Immature natural killer cell (primary cell): ENCODE results near the gene IL7R. TPM values are rescaled to one million over a fixed set of nuclear protein-coding genes. Genes with fewer than 3 reads are reported as not detected.
"Not testable (repeated sequence)": the region's sequence is repeated elsewhere in the genome, so short reads cannot be mapped to it uniquely, and the experiment has no call there.

Experiments used
- DNase-seq, 3 donors: peaks; one replicate each; pipeline ENCODE4 v3.0.0; 2022; ENCODE audit warnings: mixed read lengths in 1 of 3
- H3K27ac Mint-ChIP-seq, 6 donors: one replicate each; pipeline ENCODE4 v1.8.0; 2020; ENCODE audit warnings: mixed read lengths in 6 of 6, mild to moderate bottlenecking in 5 of 6, inconsistent platforms in 4 of 6, moderate library complexity in 3 of 6
- H3K27me3 Mint-ChIP-seq, 3 donors: one replicate each; pipeline ENCODE4 v1.8.0; 2020 to 2021; ENCODE audit warnings: low read depth in 3 of 3, mild to moderate bottlenecking in 3 of 3, mixed read lengths in 3 of 3, moderate library complexity in 3 of 3, inconsistent platforms in 1 of 3
- H3K36me3 Mint-ChIP-seq, 3 donors: one replicate each; pipeline ENCODE4 v1.8.0; 2020; ENCODE audit warnings: mixed read lengths in 3 of 3, inconsistent platforms in 2 of 3, mild to moderate bottlenecking in 2 of 3
- H3K4me1 Mint-ChIP-seq, 2 donors: one replicate each; pipeline ENCODE4 v1.8.0; 2020; ENCODE audit warnings: inconsistent platforms in 2 of 2, mild to moderate bottlenecking in 2 of 2, mixed read lengths in 2 of 2, moderate library complexity in 1 of 2
- H3K4me3 Mint-ChIP-seq, 5 donors: one replicate each; pipeline ENCODE4 v1.8.0; 2020; ENCODE audit warnings: mild to moderate bottlenecking in 5 of 5, mixed read lengths in 5 of 5, inconsistent platforms in 3 of 5, moderate library complexity in 3 of 5
- H3K9me3 Mint-ChIP-seq, 6 donors: one replicate each; pipeline ENCODE4 v1.8.0; 2020; ENCODE audit warnings: mild to moderate bottlenecking in 6 of 6, mixed read lengths in 6 of 6, inconsistent platforms in 4 of 6, moderate library complexity in 3 of 6
- polyA plus RNA-seq, 3 donors: library from polyadenylated mRNA; unstranded; fragments of 300-500 nt; fragmentation: Illumina TruSeq; gene quantifications; one replicate each; pipeline ENCODE4 v1.2.3, GENCODE V29; 2021

Gene IL7R
- polyA plus RNA-seq, 3 donors from 2014 or later = 36.8 to 70.9 (median 65.6) TPM

DNA sequence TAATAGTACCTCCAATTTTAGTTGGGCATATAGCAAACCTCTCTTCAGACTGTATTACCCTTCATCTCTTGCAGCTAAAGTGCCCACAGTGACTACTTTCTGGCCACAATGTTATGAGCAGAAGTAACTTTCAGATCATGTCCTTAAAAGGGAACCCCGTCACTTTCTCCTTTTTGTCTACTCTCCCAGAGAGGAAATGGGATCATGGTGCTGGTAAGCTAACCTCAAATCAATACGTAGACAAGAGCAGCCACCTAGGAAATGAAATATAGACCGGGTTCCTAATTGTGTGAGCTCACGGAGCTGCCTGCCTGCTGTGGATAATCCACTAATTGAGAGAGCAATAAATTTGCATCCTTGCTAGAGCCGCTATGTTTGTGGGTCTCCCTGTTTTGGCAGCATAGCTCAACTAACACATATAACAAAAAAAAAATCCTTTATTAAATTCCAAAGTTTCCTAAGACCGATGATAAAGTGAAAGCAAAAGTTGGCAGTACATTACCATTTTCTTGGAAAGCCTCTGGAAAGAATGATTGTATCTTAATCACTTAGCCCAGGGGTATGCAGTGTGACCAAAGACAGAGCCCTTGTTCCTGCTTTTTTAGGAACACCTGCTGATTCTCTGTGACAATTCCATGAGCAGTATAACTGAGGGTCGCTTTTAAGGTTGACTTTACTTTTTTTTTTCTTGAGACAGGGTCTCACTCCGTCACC, 5.6 kb upstream of the IL7R start:
- peaks cover 0 to 7% (median 5%) of the 10 kb centered on the region in 3 donors for H3K36me3 Mint-ChIP-seq
- no peak for DNase-seq
- H3K9me3 Mint-ChIP-seq = peaks cover 2 to 9% (median 6%) of the 10 kb centered on the region in 6 donors
- H3K27ac Mint-ChIP-seq = no peak overlapping the region
- no peak overlapping the region for H3K4me3 Mint-ChIP-seq
- H3K4me1 Mint-ChIP-seq = peaks cover 19 to 33% of the 10 kb centered on the region in 2 donors
- H3K27me3 Mint-ChIP-seq = peaks cover 0 to 5% (median 0%) of the 10 kb centered on the region in 3 donors

DNA sequence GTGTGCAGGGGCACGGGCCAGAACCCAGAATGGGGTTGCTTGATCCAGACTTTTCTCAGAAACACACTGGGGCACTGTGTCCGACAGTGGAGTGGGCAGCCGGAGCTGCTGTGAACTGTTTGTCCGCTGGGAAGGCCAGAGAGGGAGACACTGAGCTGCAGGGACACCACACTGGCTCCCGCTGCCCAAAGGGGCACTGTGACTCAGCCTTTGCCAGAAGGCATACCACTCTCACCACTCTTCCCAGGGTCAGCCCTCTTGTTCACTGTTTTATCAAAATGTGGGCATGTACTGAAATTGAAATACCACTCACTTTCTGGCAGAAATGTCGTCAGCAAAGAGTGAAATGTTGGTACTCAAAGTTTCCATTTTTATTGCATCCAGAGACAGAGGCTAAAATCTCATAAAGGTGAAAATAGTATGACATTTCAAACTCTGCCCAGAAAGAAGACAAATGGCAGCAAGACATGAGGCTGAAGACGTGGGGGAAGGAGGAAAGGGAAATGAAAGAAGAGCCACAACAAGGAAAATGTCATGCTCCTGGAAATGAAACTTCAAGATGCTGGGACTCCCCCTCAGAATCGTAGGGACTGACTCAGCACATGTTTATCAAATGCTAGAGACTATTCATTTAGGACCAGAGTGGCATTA, 4.5 kb upstream of the IL7R start:
- DNase-seq = no peak
- Mint-ChIP-seq H3K9me3 (peaks cover 0 to 2% (median 0%) of the 10 kb centered on the region in 6 donors), H3K36me3 (no peaks in the 10 kb centered on the region), H3K27me3 (peaks cover 0 to 4% (median 0%) of the 10 kb centered on the region in 3 donors), H3K27ac (peak overlapping the region in 5 of 6 donors; percentile 1 to 94 (median 58)), H3K4me1 (peaks cover 29 to 44% of the 10 kb centered on the region in 2 donors), H3K4me3 (peak overlapping the region in 1 of 5 donors; percentile 28)

DNA sequence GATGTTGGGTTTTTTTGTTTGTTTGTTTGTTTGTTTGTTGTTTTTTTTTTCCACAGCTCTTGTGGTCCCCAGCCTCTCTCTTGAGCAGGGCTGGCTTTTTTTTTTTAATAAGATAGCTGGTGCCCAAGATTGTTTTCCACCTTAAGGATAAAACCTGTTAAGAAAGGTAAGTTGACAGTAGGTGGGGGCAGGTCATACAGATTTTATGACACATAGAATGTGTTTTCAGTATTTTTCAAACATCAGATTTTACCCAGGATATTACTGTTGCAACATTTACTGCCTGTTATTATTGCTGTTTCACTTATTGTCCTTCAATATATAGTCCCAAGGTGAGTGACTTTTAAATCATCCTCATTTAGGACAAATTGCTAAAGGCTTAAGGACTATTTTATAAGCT, 3.9 kb upstream of the IL7R start:
- H3K27ac Mint-ChIP-seq = peak overlapping the region in 3 of 6 donors; percentile 67 to 94 (median 91)
- H3K9me3 Mint-ChIP-seq = peaks cover 0 to 2% (median 0%) of the 10 kb centered on the region in 6 donors
- no peaks in the 10 kb centered on the region for H3K36me3 Mint-ChIP-seq
- no peak for DNase-seq
- H3K27me3 Mint-ChIP-seq = peaks cover 0 to 3% (median 0%) of the 10 kb centered on the region in 3 donors
- H3K4me3 Mint-ChIP-seq = peak overlapping the region in 1 of 5 donors; percentile 28
- peaks cover 29 to 49% of the 10 kb centered on the region in 2 donors for H3K4me1 Mint-ChIP-seq

DNA sequence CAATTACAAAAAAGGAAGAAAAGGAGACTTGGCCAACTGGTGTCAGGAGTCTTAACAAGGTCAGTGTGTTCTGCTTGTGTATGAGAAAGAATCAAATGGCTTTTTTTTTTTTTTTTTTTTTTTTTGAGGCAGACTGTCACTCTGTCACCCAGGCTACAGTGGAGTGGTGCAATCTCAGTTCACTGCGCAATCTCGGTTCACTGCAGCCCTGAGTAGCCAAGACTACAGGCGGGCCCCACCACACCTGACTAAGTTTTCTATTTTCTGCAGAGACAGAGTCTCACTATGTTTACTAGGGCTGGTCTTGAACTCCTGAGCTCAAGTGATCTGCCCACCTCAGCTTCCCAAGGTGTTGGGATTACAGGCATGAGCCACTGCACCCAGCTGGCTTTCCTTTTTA, 3.1 kb upstream of the IL7R start:
- Mint-ChIP-seq H3K36me3 (no peaks in the 10 kb centered on the region), H3K4me1 (peaks cover 29 to 50% of the 10 kb centered on the region in 2 donors), H3K27me3 (peaks cover 0 to 3% (median 0%) of the 10 kb centered on the region in 3 donors), H3K4me3 (peak overlapping the region in 4 of 5 donors; percentile 54 to 64 (median 58)), H3K27ac (peak overlapping the region; percentile 78 to 94 (median 86)), H3K9me3 (peaks cover 0 to 2% (median 0%) of the 10 kb centered on the region in 6 donors)
- peak; percentile 14 to 34 (median 30) for DNase-seq

DNA sequence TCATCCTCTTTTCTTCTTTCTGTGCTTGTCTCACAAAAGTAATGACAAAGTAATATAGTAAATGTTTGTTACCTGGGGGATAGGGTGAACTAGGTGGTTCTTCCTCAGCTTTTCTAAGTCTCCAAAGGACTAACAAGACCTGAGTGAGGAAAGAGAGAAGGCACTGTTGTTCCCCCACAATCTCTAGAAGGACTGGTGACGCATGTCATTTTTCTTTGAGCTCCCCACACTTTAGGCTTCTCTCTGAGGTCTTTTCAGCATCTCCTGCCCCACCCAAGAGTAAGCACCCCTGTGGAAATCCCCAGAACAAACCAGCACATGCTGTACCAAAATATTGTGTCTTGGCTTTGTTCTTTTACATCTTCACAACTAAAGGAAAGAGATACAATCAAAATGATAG, 2.4 kb upstream of the IL7R start:
- peak overlapping the region; percentile 70 to 94 (median 86) for H3K27ac Mint-ChIP-seq
- H3K27me3 Mint-ChIP-seq = peaks cover 0 to 3% (median 0%) of the 10 kb centered on the region in 3 donors
- peak overlapping the region; percentile 12 to 63 (median 46) for H3K4me3 Mint-ChIP-seq
- H3K4me1 Mint-ChIP-seq = peaks cover 29 to 50% of the 10 kb centered on the region in 2 donors
- peak; percentile 57 to 66 (median 65) for DNase-seq
- peaks cover 0 to under 1% (median 0%) of the 10 kb centered on the region in 6 donors for H3K9me3 Mint-ChIP-seq
- H3K36me3 Mint-ChIP-seq = no peaks in the 10 kb centered on the region

DNA sequence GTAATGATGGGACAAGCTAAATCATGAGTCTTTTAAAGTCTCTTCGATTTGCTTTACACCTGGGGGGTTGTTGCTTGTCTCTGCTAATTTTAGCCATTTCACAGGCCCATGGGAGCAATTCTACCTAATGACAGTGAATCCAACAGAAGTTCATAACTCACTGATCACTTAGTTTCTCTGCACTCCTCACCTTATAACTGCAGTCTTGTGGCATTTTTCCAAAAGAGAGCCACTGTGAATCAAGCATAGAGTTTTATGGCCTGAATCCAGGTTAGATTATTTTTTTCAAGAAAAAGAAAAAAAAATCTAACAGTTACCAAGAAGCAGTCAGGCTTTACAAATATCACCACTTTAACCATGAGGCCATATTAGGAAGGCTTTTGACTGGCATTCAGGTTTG, 1.5 kb upstream of the IL7R start:
- H3K27me3 Mint-ChIP-seq = peaks cover 0 to 3% (median 0%) of the 10 kb centered on the region in 3 donors
- peak overlapping the region in 5 of 6 donors; percentile 70 to 94 (median 91) for H3K27ac Mint-ChIP-seq
- H3K9me3 Mint-ChIP-seq = no peaks in the 10 kb centered on the region
- H3K4me3 Mint-ChIP-seq = peak overlapping the region in 1 of 5 donors; percentile 4
- H3K4me1 Mint-ChIP-seq = peaks cover 29 to 50% of the 10 kb centered on the region in 2 donors
- DNase-seq = no peak
- H3K36me3 Mint-ChIP-seq = no peaks in the 10 kb centered on the region

DNA sequence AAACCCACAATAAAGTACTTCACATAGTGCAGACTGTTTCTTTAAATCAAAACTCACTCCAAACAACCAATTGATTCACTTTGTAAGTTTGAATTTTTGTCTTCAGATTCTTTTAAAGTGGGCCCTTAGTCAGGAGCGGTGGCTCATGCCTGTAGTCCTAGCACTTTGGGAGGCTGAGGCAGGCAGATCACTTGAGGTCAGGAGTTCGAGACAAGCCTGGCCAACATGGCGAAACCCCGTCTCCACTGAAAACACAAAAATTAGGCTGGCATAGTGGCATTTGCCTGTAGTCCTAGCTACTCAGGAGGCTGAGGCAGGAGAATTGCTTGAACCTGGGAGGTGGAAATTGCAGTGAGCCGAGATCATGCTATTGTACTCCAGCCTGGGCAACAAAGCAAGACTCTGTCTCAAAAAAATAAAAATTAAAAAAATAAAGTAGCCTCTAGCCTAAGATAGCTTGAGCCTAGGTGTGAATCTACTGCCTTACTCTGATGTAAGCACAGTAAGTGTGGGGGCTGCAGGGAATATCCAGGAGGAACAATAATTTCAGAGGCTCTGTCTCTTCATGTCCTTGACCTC, 416 bp upstream of the IL7R start:
- DNase-seq = not testable (repeated sequence)
- H3K4me1 Mint-ChIP-seq = peaks cover 29 to 59% of the 10 kb centered on the region in 2 donors

DNA sequence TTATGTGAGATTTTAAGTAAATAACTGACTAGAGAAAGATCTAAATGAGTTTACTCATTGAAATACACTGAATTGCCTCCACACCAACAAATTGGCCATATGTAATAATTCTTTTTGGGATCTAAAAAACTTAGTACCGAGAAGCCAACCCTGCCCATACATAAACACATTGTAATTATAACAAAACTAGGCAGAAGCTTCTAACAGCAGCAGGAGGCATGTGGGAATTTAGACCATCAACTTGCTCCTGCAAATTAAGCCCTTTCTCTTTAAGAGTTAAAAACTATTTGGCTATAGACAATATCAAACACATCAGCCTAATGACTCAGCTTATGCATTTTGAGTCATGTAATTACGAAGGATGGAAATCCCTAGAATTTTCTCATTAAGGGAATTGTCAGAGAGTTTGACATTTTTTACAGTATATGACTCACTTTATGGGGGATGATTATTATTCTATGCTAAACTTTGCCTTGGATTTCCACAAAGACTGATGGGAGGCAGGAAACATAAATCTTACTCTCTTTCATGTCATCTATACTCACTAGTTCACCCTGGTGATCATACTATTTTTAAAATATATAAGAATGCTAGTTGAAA, 1.0 kb downstream of the IL7R start:
- Mint-ChIP-seq H3K4me3 (peak overlapping the region; percentile 36 to 84 (median 64)), H3K9me3 (no peaks in the 10 kb centered on the region), H3K4me1 (peaks cover 29 to 73% of the 10 kb centered on the region in 2 donors), H3K36me3 (peaks cover 0 to 16% (median 7%) of the 10 kb centered on the region in 3 donors), H3K27ac (peak overlapping the region; percentile 4 to 82 (median 58)), H3K27me3 (peaks cover 0 to 2% (median 2%) of the 10 kb centered on the region in 3 donors)
- DNase-seq = no peak

More for the DNA sequence above, 416 bp upstream of the IL7R start:
- Mint-ChIP-seq H3K27ac (peak overlapping the region; percentile 4 to 81 (median 72)), H3K4me3 (peak overlapping the region; percentile 36 to 84 (median 64))
- not testable (repeated sequence) for H3K36me3 Mint-ChIP-seq, H3K27me3 Mint-ChIP-seq, H3K9me3 Mint-ChIP-seq

DNA sequence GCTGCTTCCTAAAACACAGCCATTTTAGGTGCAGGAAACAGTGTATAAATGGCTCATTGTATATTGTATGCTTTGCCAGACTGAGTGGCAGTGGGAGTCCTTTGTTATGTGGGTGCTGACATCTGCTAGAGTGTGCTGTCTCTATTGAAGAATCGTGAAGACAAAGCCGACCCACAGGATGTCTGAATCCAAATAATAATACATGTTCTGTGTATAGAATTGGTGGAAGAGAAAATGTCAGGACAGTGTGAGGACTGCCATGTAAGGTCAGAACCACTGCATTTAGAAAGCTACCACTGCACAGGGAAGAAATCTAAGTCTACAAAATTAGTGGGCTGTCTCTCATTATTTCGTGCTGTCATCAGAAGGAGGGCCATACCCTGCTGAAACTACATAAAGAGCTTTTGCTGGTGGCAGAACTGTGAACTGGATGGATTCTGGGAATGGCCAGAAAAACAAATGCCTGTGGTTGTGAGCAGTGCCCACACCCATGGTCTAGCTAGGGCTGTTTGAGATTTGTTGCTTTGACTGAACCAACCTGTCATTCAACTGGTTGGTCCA, 2.5 kb downstream of the IL7R start:
- Mint-ChIP-seq H3K36me3 (peaks cover 0 to 22% (median 7%) of the 10 kb centered on the region in 3 donors), H3K9me3 (no peaks in the 10 kb centered on the region), H3K4me3 (peak overlapping the region; percentile 36 to 70 (median 60)), H3K27ac (peak overlapping the region in 5 of 6 donors; percentile 0 to 68 (median 48)), H3K4me1 (peaks cover 23 to 66% of the 10 kb centered on the region in 2 donors), H3K27me3 (peaks cover 0 to 2% (median 2%) of the 10 kb centered on the region in 3 donors)
- peak in 1 of 3 donors; percentile 19 for DNase-seq

DNA sequence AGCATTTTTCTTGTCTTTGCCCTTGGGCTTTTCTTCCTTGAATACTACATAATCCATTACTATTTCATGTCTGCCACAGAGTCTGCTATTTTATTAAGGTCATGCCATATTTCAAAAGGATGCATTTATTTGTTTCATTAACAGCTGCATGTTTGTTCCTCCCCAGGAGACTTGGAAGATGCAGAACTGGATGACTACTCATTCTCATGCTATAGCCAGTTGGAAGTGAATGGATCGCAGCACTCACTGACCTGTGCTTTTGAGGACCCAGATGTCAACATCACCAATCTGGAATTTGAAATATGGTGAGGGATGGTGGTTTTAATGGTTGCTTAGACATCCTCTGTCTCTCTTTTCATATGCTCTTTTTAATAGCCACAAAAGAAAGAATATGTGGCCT, 4.0 kb downstream of the IL7R start:
- H3K36me3 Mint-ChIP-seq = peaks cover 0 to 31% (median 7%) of the 10 kb centered on the region in 3 donors
- peaks cover 16 to 51% of the 10 kb centered on the region in 2 donors for H3K4me1 Mint-ChIP-seq
- peak overlapping the region in 4 of 5 donors; percentile 2 to 70 (median 34) for H3K4me3 Mint-ChIP-seq
- DNase-seq = no peak
- H3K27me3 Mint-ChIP-seq = peaks cover 0 to 2% (median 0%) of the 10 kb centered on the region in 3 donors
- H3K9me3 Mint-ChIP-seq = peaks cover 0 to 2% (median 0%) of the 10 kb centered on the region in 6 donors
- H3K27ac Mint-ChIP-seq = peak overlapping the region in 1 of 6 donors; percentile 43

DNA sequence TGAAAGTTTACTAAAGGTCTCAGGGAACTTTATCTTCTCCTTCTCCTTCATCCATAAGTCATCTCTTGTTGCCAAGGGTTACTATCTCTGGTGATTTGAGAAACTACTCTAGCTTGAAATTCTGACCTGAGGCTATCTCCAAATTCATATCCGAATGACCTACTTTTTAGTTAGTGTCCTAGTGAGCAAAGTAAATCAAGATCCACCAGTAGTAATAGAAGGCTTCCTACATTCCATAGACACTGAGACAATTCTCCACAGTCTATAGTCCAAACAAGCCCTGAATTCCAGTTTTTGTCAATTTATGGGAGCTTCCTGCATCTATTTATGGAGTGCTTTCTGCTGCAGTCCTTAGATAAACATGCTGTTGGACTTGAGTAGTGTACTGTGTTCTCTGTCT, 5.0 kb downstream of the IL7R start:
- peaks cover 0 to 2% (median 0%) of the 10 kb centered on the region in 6 donors for H3K9me3 Mint-ChIP-seq
- H3K36me3 Mint-ChIP-seq = peaks cover 0 to 31% (median 7%) of the 10 kb centered on the region in 3 donors
- peak overlapping the region in 4 of 6 donors; percentile 12 to 64 (median 54) for H3K27ac Mint-ChIP-seq
- H3K4me3 Mint-ChIP-seq = peak overlapping the region in 2 of 5 donors; percentile 51 to 58
- H3K4me1 Mint-ChIP-seq = peaks cover 9 to 40% of the 10 kb centered on the region in 2 donors
- DNase-seq = no peak
- peaks cover 0 to 2% (median 0%) of the 10 kb centered on the region in 3 donors for H3K27me3 Mint-ChIP-seq

DNA sequence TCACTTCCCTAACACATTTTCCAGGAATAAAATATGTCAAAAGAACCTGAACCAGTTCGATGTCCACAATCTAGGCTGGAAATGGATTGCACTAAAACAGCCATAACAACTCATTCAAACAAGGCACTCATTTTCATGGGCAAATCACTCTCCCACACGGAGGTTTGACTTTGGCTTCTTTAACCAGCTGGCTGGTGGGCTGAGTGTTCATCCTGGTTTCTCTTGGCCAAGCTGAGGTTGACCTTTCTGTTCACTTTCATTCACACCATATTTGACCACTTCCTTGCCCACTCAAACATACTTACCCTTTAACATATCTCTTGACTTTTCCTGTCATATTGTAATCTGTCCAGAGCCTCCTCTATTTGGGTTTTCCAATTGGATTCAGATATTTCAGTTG, 5.4 kb downstream of the IL7R start:
- H3K4me1 Mint-ChIP-seq = peaks cover 5 to 36% of the 10 kb centered on the region in 2 donors
- H3K36me3 Mint-ChIP-seq = peaks cover 0 to 31% (median 7%) of the 10 kb centered on the region in 3 donors
- peak overlapping the region in 3 of 5 donors; percentile 22 to 58 (median 51) for H3K4me3 Mint-ChIP-seq
- peaks cover 0 to 2% (median 0%) of the 10 kb centered on the region in 6 donors for H3K9me3 Mint-ChIP-seq
- H3K27me3 Mint-ChIP-seq = peaks cover 0 to 2% (median 0%) of the 10 kb centered on the region in 3 donors
- DNase-seq = peak in 2 of 3 donors; percentile 8 to 26
- H3K27ac Mint-ChIP-seq = peak overlapping the region in 4 of 6 donors; percentile 12 to 64 (median 54)
